MV-4-11 (cell line): Measurements from ENCODE around the gene DUSP15.

Experiments used
- DNase-seq: peaks from one replicate; lab custom pipeline; 2025; lab: John Stamatoyannopoulos, UW

DUSP15 gene

DNA sequence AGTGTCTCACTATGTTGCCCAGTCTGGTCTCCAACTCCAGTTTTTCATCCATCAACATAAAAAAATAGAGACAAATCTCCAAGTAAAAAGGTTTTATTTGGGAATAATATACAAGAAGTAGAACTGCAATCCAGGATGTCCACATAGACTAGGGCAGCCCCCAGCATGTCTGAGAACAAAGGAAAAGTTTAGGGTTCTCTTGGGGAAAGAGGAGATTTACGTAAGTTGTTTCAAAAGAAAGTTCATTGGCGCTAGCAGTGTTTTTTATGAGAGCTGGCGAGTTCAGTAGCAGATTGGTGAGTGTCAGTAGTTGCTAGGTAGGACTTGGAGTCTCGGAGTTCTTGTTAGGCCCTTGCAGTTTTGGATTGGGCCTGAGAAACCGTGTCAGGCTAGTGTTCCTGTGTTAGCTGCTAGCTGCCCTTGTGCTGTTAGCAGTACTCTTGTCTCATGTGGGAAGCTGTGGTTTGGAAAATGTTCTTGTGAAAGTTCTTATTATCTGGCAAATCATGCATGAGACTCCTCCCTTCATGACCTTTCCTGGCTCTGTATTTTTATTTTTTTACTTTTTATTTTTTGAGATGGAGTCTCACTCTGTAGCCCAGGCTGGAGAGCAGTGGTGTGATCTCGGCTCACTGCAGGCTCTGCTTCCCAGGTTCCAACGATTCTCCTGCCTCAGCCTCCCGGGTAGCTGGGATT is 24.8 kb upstream of the DUSP15 start:
- peak; percentile 77 for DNase-seq

GRCh38 chr20:31890646-31891045 is 20.3 kb upstream of the DUSP15 start:
- DNase-seq, result no peak

DNA sequence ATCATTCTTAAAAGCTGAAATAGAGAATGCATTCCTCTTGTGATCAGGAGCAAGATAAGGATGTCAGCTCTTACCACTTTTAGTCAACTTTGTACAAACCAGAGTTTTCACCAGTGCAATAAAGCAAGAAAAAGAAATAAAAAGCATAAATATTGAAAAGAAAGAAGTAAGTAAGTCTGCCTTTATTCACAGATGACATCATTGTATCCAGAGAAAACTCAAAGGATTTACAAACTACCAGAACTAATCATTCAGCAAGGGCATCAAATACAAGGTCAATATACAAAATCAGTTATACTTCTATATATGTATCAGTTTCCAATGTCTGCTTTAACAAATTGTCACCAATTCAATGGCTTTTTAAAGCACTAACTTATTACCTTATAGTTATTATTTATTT is 13.5 kb upstream of the DUSP15 start:
- DNase-seq, result no peak

GRCh38 chr20:31881945-31882344 is 11.6 kb upstream of the DUSP15 start:
- DNase-seq, result no peak

- peak; percentile 93 for DNase-seq
Measured at GRCh38 chr20:31879143-31879987, 9.0 kb upstream of the DUSP15 start.

DNA sequence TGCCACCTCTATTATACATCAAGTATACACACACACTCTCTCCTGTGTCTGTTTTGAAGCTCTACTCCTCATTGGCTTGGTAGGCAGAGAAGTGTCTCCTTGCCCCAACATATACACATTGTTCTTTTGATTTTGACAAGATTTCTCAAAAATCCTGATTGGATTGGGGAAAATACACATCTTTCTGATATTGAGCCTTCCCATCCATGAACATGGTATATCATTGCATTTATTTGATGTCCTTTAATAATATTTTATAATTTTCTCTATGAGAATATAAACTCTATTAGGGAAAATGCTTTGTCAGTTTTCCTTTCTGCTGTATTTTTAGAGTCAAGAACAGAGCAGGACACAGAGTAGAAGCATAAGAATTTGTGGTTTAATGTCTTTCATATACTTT is 7.4 kb upstream of the DUSP15 start:
- no peak for DNase-seq

DNA sequence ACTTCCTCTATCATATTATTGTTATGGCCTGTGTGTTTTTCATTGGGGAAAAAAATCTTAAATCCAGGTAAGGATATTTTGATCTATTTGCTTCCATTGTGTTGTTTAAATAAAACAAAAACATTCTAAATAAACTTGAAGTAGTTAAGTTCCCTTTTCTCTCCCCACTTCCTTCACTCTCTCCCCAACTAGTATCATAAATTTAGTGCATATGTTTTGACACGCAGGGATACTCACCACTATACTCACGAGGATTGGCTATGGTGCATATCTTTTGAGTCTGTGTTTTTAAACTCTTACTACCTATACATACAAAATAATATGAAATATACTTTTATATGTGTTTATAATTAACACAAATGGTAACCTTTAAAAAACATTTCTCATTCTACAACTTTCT is 5.3 kb upstream of the DUSP15 start:
- DNase-seq, result peak; percentile 52

DNA sequence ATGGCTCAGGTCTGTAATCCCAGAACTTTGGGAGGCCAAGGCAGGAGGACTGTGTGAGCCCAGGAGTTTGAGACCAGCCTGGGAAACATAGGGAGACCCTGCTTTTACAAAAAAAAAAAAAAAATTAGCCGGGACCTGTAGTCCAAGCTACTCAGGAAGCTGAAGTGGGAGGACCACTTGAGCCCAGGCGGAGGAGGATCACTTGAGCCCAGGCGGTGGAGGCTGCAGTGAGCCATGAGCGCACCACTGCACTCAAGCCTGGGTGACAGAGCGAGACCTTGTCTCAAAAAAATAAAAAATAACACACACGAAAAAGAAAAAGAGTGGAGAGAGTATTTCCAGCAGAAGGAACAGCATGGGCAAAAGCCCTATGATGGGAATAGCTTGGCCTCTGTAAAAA is 2.1 kb upstream of the DUSP15 start:
- DNase-seq, result no peak

DNA sequence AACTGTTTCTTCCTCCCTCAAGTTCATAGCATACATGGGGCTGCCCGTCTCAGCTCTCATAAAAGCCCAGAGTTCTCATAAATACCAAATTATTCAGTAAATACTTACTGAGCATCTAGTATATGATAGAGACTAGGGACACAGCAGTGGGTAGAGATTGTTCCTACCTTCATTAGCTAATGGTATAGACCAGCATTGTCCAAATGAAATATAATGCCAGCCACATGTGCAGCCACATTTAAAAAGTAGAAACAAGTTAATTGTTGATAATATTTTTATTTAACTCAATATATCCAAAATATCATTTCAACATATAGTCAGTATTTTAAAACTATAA is 1.3 kb upstream of the DUSP15 start:
- DNase-seq, result no peak

GRCh38 chr20:31870726-31871617 is 645 bp upstream of the DUSP15 start:
- no peak for DNase-seq

DNA sequence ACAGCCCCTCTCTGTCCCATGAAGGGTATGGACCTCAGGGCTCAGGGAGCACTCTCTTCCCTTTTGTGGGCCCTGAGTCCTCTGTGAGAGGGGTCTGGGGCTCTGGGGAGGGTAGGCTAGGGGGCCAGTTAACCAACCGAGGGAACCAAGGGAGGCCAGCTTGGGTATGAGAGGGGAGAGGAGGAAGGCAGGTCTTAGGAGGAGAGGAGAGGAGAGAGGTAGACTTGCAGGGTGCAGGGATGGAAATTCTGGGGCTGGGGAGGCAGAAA is 720 bp downstream of the DUSP15 start:
- no peak for DNase-seq

- DNase-seq, result no peak
Measured at GRCh38 chr20:31868853-31869672, 1.3 kb downstream of the DUSP15 start.

DNA sequence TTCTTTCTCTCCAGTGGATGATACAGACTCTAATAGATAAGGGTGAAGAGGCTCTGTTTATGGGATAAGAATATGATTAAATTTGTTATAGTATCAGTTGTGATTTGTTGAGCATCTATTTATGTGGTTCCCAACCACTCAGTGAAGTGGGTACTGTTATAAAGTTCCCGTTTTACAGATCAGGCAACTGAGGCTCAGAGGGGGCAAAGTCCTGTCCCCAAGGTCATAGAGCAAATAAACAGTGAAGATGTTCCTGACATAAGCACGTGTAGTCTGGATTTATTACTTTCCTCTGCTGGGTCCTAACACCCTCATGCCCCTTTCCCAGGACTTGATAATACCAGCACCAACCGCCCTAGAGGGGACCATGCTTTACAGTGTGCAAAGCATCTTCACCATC is 4.1 kb downstream of the DUSP15 start:
- no peak for DNase-seq

GRCh38 chr20:31864521-31865400 is 5.6 kb downstream of the DUSP15 start:
- DNase-seq, result no peak

DNA sequence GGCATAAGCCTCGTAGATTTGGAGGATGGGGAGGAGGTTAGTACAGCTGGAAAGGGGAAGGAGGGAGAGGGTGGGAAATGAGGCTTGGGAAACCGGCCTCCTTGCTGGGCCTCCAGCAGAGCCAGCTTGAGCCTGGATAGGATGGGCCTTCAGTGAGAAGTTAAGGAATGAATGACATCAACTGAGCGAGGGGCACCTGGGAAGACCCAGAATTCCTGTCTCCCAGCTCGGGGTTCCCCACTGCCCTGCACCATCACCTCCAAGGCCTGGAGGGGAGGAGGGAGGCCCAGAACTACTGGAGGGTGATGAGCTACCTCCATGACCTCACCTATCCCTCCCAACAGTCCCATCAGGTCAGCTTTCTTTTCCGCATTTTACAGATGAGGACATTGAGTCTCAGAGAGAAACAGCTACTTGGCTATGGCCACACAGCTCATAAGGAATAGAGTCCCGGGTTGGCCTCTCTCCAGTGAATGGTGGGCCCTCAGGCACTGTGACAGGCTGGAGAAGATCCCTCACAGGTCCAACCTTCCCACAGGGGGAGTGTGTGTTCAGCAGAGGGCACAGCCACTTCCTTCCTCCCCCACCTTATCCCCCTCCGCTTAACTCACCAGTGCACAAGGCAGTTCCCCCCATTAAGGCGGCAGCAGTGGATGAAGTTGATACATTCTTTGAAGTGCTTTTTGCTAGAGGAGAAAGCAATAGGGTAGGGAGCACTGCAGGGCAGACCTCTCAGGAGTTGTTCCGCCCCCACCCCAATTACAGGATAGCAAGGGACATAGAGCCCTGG is 6.8 kb downstream of the DUSP15 start:
- DNase-seq, result no peak

GRCh38 chr20:31862506-31862905 is 7.8 kb downstream of the DUSP15 start:
- no peak for DNase-seq

DNA sequence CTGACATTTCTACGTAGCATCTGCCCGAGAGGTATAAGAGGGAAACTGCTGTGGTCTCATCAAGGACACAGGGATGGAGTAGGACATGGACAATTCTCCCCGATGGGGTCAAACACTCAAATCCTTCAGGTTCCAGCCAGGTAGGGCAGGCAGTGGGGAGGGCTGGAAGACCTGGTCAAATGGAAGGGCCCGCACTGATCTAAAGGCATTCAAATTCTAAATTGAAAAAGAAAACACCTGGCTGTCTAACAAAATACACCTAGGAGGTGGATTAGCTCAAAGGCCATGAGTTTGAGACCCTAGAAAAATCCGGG is 8.2 kb downstream of the DUSP15 start:
- DNase-seq, result no peak

DNA sequence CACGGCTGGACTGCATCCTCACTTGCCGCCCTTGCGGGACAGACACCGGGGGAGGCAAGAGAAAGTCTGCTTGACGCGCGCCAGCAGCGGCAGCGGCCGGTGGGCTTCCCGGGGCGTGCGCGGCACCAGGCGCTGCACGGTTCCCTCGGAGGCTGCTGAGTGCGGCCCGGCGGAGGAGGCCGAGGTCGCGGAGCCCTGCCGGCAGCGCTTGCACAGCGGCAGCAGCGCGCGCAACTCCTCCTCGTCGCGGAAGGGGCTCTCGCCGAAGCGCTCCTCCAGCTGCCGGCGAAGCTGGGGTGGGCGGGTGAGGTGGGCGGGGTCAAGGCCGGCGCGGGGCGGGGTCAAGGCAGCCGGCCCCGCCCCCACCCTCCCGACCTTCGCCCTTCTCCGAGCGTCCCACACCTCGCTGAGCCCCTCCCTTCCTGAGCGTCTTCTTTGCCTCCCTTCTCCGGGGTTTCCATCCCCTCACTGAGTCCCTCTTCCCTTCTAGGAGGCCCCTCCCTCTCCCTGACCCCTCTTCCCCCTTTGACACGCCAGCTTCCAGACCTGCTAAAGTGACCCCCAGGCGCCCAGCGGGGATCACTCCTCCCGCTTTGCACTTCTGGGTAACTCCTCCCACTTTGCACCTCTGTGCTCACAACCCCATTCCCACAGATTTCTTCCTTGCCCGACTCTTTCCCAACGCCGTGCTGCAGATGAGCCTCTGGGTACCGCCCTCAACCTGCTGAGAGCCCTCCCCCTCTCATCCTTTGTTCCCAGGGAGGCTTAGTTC is 8.8 kb downstream of the DUSP15 start:
- peak; percentile 61 for DNase-seq

DNA sequence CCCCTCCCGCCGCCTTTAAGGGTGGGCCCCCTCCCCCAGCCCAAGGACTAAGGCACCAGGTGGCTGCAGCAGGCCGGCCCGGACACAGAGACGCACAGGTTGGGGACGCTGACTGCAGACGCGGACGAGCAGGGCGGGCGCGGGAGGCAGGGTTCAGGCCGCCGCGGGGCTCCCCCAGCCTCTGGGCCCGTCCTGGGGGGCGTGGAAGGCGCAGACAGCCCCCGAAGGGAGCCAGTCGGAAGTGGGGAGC is 9.3 kb downstream of the DUSP15 start:
- no peak for DNase-seq
